Transverse colon (tissue), 4 donors: ENCODE results near the gene RPS6KA5.

Experiments
- EP300 ChIP-seq: sonication (generic); formaldehyde crosslinking; IDR thresholded peaks from one replicate; pipeline ENCODE4 v1.6.1; 2017; ENCODE audit warnings: antibody characterized with exemption, low read depth
- POLR2A ChIP-seq: fragments of 450-650 bp; IDR thresholded peaks from one replicate; pipeline ENCODE4 v1.6.1; 2016; ENCODE audit warnings: antibody characterized with exemption, mild to moderate bottlenecking, moderate library complexity
- POLR2AphosphoS5 ChIP-seq, 3 donors: sonication (generic); formaldehyde crosslinking; IDR thresholded peaks; one replicate each; pipeline ENCODE4 v1.6.1; 2016; ENCODE audit warnings: antibody characterized with exemption in 3 of 3
- TF ChIP-seq, protein P1 (sequence below), 5 experiments: fragments of 200-600 bp in 3 of 5; fragments of 450-650 bp in 2 of 5; sonication (generic) in 3 of 5; IDR thresholded peaks; 1 replicate in 2 of 5; 2 replicates in 3 of 5; pipeline ENCODE4 v1.5.1; 2016 to 2017; ENCODE audit warnings: antibody characterized with exemption in 5 of 5, inconsistent platforms in 3 of 5, mild to moderate bottlenecking in 2 of 5, moderate library complexity in 1 of 5

DNA sequence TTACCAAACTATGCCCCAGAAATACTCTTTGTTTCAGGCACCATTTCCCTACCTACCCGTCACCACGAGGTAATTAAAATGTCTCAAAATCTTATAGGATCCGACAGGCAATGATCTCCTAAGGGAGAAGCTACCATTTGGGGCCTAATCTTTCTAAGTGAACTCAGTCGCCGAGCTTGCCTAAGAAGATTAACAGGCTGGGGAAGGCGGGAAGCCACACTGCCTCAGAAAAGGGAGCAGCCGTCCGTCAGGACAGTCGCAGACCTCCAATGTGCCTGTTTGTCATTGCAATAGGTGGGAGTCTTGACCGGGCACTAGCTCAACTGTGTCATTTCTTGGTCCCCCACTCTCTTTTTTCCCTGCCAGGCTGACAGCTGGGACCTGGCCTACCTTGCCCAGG is 248.8 kb downstream of the RPS6KA5 start:
- TF ChIP-seq, protein P1, sequence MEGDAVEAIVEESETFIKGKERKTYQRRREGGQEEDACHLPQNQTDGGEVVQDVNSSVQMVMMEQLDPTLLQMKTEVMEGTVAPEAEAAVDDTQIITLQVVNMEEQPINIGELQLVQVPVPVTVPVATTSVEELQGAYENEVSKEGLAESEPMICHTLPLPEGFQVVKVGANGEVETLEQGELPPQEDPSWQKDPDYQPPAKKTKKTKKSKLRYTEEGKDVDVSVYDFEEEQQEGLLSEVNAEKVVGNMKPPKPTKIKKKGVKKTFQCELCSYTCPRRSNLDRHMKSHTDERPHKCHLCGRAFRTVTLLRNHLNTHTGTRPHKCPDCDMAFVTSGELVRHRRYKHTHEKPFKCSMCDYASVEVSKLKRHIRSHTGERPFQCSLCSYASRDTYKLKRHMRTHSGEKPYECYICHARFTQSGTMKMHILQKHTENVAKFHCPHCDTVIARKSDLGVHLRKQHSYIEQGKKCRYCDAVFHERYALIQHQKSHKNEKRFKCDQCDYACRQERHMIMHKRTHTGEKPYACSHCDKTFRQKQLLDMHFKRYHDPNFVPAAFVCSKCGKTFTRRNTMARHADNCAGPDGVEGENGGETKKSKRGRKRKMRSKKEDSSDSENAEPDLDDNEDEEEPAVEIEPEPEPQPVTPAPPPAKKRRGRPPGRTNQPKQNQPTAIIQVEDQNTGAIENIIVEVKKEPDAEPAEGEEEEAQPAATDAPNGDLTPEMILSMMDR (IDR thresholded peaks at IDR 0.05): no peak
- no peak for TF ChIP-seq POLR2AphosphoS5 (IDR thresholded peaks at IDR 0.05)
- no peak for TF ChIP-seq POLR2A
- TF ChIP-seq EP300: no peak
